ENCODE results near the gene TTLL3.

The TTLL3 gene

GRCh38 chr3:9778143-9779074, 31.7 kb upstream of the TTLL3 start:
- peak overlapping the region; percentile 35 for H3K4me3 Mint-ChIP-seq
- no peaks in the 10 kb centered on the region for H3K9me3 Mint-ChIP-seq
- H3K4me1 Mint-ChIP-seq (ENCODE audit: low read depth) = peaks cover 64% of the 10 kb centered on the region
- H3K36me3 Mint-ChIP-seq (ENCODE audit: low read depth) = peaks cover 30% of the 10 kb centered on the region
- H3K27ac Mint-ChIP-seq = peak overlapping the region; percentile 93
- H3K27me3 Mint-ChIP-seq = no peaks in the 10 kb centered on the region

DNA sequence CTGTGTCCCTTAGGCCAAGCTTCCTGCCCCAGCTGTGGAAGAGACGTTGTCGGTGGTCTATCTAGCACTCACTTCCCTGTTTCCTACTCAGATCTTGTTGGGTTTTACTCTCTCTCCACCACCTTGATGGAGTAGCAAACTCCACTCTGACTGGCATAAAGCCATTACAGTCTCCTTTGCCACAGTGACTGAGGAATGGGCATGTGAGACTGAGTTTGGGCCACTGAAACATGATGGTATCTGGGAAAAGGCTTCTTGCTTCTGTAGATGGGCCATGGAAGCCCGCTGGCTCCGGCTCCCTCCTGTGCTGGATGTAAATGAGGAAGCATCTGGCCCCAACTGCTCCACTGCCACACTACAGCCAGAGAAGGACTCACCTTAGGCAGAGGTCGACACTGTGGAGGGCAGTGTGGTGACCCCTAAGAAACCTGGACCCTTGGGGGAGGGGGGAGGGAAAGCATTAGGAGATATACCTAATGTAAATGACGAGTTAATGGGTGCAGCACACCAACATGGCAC, 30.9 kb upstream of the TTLL3 start:
- peak overlapping the region; percentile 45 for H3K4me3 Mint-ChIP-seq
- H3K4me1 Mint-ChIP-seq (ENCODE audit: low read depth) = peaks cover 64% of the 10 kb centered on the region
- H3K36me3 Mint-ChIP-seq (ENCODE audit: low read depth) = peaks cover 30% of the 10 kb centered on the region
- H3K27ac Mint-ChIP-seq = peak overlapping the region; percentile 93
- no peaks in the 10 kb centered on the region for H3K9me3 Mint-ChIP-seq
- no peaks in the 10 kb centered on the region for H3K27me3 Mint-ChIP-seq

DNA sequence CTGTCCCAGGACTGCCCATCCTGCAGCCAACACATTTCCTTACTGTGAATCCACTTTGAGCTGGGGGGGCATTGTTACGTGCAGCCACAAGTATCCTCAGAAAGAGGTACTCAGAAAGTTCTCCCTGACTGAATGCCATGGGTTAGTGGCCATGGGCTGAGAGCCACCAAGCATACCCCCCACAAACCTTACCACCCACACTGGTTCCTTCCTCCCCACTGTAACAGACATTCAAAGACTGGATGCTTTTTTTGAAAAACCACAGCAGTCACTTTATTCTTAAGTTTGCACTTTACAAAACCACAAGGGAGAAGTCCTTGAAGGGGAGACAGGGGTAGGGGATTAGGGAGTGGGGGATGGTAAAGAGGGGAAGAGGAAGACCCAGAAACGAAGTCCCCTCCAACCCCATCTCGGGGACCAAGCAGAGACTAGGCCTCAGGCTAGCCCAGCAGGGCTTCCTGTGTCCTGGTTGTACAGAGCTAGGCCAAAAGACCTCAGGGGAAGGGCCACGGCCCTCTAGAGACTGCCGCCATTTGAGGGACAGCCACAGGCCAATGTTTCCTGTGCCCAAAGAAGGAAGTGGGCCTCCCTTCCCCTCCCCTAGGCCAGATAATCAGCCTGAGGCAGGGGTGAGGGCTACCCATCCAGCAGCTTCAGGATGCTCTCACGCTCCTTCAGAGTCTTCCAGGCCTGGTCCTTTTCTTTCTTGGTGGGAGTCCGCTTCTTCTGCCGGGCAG, 30.2 kb upstream of the TTLL3 start:
- peak overlapping the region; percentile 93 for H3K27ac Mint-ChIP-seq
- peaks cover 64% of the 10 kb centered on the region for H3K4me1 Mint-ChIP-seq (ENCODE audit: low read depth)
- H3K4me3 Mint-ChIP-seq = peak overlapping the region; percentile 45

GRCh38 chr3:9780458-9780812, 29.6 kb upstream of the TTLL3 start:
- Mint-ChIP-seq H3K27ac (peak overlapping the region; percentile 93), H3K4me3 (peak overlapping the region; percentile 45), H3K4me1 (ENCODE audit: low read depth) (peaks cover 60% of the 10 kb centered on the region), H3K9me3 (no peaks in the 10 kb centered on the region), H3K36me3 (ENCODE audit: low read depth) (peaks cover 38% of the 10 kb centered on the region), H3K27me3 (no peaks in the 10 kb centered on the region)

More for the DNA sequence above, 30.2 kb upstream of the TTLL3 start:
- Mint-ChIP-seq H3K9me3 (no peaks in the 10 kb centered on the region), H3K36me3 (ENCODE audit: low read depth) (peaks cover 34% of the 10 kb centered on the region), H3K27me3 (no peaks in the 10 kb centered on the region)

GRCh38 chr3:9780910-9781309, 29.2 kb upstream of the TTLL3 start:
- peaks cover 42% of the 10 kb centered on the region for H3K36me3 Mint-ChIP-seq (ENCODE audit: low read depth)
- peaks cover 60% of the 10 kb centered on the region for H3K4me1 Mint-ChIP-seq (ENCODE audit: low read depth)
- H3K27me3 Mint-ChIP-seq = no peaks in the 10 kb centered on the region
- H3K9me3 Mint-ChIP-seq = no peaks in the 10 kb centered on the region
- peak overlapping the region; percentile 45 for H3K4me3 Mint-ChIP-seq
- peak overlapping the region; percentile 93 for H3K27ac Mint-ChIP-seq

DNA sequence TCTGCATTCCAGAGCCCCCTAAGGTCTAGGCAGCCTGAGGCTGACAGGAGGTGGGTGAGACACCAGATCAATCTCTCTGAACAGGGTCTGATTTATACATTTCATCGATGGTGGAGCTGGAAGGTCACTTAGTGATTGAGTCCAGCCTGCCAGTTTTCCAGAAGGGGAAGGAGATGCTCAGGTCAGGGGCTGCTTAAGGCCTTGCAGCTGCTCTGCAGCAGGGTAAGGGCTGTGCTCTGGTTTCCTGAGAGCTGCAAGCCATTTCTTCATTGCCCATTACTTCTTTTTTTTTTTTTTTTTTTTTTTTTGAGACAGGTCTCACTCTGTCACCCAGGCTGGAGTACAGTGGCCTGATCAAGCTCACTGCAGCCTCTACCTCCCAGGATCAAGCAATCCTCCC, 28.5 kb upstream of the TTLL3 start:
- Mint-ChIP-seq H3K4me1 (ENCODE audit: low read depth) (peaks cover 61% of the 10 kb centered on the region), H3K27ac (peak overlapping the region; percentile 93), H3K27me3 (no peaks in the 10 kb centered on the region), H3K36me3 (ENCODE audit: low read depth) (peaks cover 48% of the 10 kb centered on the region), H3K4me3 (no peak overlapping the region), H3K9me3 (no peaks in the 10 kb centered on the region)

- peaks cover 61% of the 10 kb centered on the region for H3K4me1 Mint-ChIP-seq (ENCODE audit: low read depth)
- no peaks in the 10 kb centered on the region for H3K9me3 Mint-ChIP-seq
- H3K4me3 Mint-ChIP-seq = no peak overlapping the region
- no peaks in the 10 kb centered on the region for H3K27me3 Mint-ChIP-seq
- no peak overlapping the region for H3K27ac Mint-ChIP-seq
- peaks cover 52% of the 10 kb centered on the region for H3K36me3 Mint-ChIP-seq (ENCODE audit: low read depth)
Measured at GRCh38 chr3:9781978-9782603, 28.0 kb upstream of the TTLL3 start.

GRCh38 chr3:9782770-9783169, 27.3 kb upstream of the TTLL3 start:
- no peaks in the 10 kb centered on the region for H3K27me3 Mint-ChIP-seq
- peaks cover 58% of the 10 kb centered on the region for H3K36me3 Mint-ChIP-seq (ENCODE audit: low read depth)
- no peaks in the 10 kb centered on the region for H3K9me3 Mint-ChIP-seq
- peaks cover 61% of the 10 kb centered on the region for H3K4me1 Mint-ChIP-seq (ENCODE audit: low read depth)
- no peak overlapping the region for H3K4me3 Mint-ChIP-seq
- H3K27ac Mint-ChIP-seq = no peak overlapping the region

DNA sequence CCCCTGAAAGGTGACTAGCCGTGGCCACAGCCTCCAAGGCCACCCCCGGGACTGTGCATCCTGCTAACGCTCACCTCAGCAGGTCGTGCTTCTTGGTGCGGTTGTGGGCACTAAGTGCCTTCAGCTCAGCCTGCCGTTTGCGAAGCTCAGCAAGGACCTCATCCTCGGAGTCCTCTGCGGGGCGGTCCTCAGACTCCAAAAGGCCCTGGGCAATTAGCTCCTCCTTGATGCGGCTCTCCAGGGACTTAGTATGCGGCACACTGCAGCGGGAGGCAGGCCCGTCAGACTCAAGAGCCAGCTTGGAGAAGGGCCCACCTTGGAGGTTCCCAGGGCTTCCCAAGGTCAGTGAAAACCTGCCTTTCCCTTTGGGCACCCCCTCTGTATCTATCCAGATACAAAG, 26.1 kb upstream of the TTLL3 start:
- peaks cover 61% of the 10 kb centered on the region for H3K36me3 Mint-ChIP-seq (ENCODE audit: low read depth)
- H3K27me3 Mint-ChIP-seq = no peaks in the 10 kb centered on the region
- peaks cover 55% of the 10 kb centered on the region for H3K4me1 Mint-ChIP-seq (ENCODE audit: low read depth)
- no peak overlapping the region for H3K27ac Mint-ChIP-seq
- no peak overlapping the region for H3K4me3 Mint-ChIP-seq
- no peaks in the 10 kb centered on the region for H3K9me3 Mint-ChIP-seq

DNA sequence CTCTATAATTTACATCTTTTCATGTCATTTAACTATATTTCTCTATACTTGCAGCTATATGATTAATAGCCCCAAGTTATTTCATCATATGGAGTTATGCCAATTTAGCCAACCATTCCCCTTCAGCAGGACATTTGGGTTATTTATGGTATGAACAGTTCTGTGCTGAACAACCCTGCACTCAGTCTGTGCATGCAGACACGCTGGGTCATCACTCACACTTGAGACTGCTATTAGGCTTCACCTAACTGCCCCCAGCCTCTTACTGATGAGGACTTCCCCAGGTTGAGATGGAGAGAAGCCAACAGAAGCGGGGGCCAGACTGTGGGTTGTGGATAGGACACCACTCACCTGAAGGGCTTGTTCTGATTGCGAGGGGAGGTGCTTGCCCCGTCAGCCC, 25.1 kb upstream of the TTLL3 start:
- Mint-ChIP-seq H3K4me1 (ENCODE audit: low read depth) (peaks cover 53% of the 10 kb centered on the region), H3K9me3 (no peaks in the 10 kb centered on the region)

GRCh38 chr3:9785602-9786001, 24.5 kb upstream of the TTLL3 start:
- Mint-ChIP-seq H3K27me3 (no peaks in the 10 kb centered on the region), H3K4me3 (no peak overlapping the region), H3K27ac (peak overlapping the region; percentile 19), H3K4me1 (ENCODE audit: low read depth) (peaks cover 53% of the 10 kb centered on the region), H3K9me3 (no peaks in the 10 kb centered on the region), H3K36me3 (ENCODE audit: low read depth) (peaks cover 68% of the 10 kb centered on the region)

More for the DNA sequence above, 25.1 kb upstream of the TTLL3 start:
- Mint-ChIP-seq H3K36me3 (ENCODE audit: low read depth) (peaks cover 68% of the 10 kb centered on the region), H3K27ac (peak overlapping the region; percentile 19), H3K4me3 (no peak overlapping the region), H3K27me3 (no peaks in the 10 kb centered on the region)

- no peak overlapping the region for H3K4me3 Mint-ChIP-seq
- peaks cover 53% of the 10 kb centered on the region for H3K4me1 Mint-ChIP-seq (ENCODE audit: low read depth)
- H3K27ac Mint-ChIP-seq = no peak overlapping the region
- H3K27me3 Mint-ChIP-seq = no peaks in the 10 kb centered on the region
- no peaks in the 10 kb centered on the region for H3K9me3 Mint-ChIP-seq
- H3K36me3 Mint-ChIP-seq (ENCODE audit: low read depth) = peaks cover 69% of the 10 kb centered on the region
Measured at GRCh38 chr3:9786209-9786739, 23.8 kb upstream of the TTLL3 start.

- H3K9me3 Mint-ChIP-seq = no peaks in the 10 kb centered on the region
- H3K27ac Mint-ChIP-seq = peak overlapping the region; percentile 87
- no peak overlapping the region for H3K4me3 Mint-ChIP-seq
- H3K36me3 Mint-ChIP-seq (ENCODE audit: low read depth) = peaks cover 64% of the 10 kb centered on the region
- peaks cover 56% of the 10 kb centered on the region for H3K4me1 Mint-ChIP-seq (ENCODE audit: low read depth)
- H3K27me3 Mint-ChIP-seq = no peaks in the 10 kb centered on the region
Measured at GRCh38 chr3:9786825-9787669, 23.0 kb upstream of the TTLL3 start.

GRCh38 chr3:9787714-9788113, 22.3 kb upstream of the TTLL3 start:
- H3K9me3 Mint-ChIP-seq = no peaks in the 10 kb centered on the region
- peaks cover 53% of the 10 kb centered on the region for H3K4me1 Mint-ChIP-seq (ENCODE audit: low read depth)
- H3K4me3 Mint-ChIP-seq = peak overlapping the region; percentile 11
- H3K27ac Mint-ChIP-seq = peak overlapping the region; percentile 87
- H3K27me3 Mint-ChIP-seq = no peaks in the 10 kb centered on the region
- peaks cover 58% of the 10 kb centered on the region for H3K36me3 Mint-ChIP-seq (ENCODE audit: low read depth)

Measured in stimulated activated naive CD8-positive, alpha-beta T cell treated with anti-CD3 and anti-CD28 coated beads, Interleukin-15, Interleukin-2, amounts not matched to agents 100 ng/mL and 50 ng/mL, for 24 hours (primary cell).